Stimulated activated CD4-positive, alpha-beta T cell treated with anti-CD3 and anti-CD28 coated beads, Interleukin-15, amount 100 ng/mL, for 24 hours (primary cell): Measurements from ENCODE around the gene SPCS2.
A peak's percentile ranks its signal among the peaks of the same experiment; 100 is the strongest.

Experiments
- DNase-seq: peaks from one replicate; pipeline ENCODE4 v3.0.0-alpha.2; 2020

Gene SPCS2

GRCh38 chr11:74948898-74949752 is at the start of gene SPCS2, which contains the start of gene XRRA1:
Gene SPCS2, plus strand, starts transcription at chr11:74949266. Its CDS starts 20 bp downstream, at chr11:74949286.
Gene XRRA1, minus strand, starts transcription at chr11:74949091. Its CDS starts 8,213 bp downstream, at chr11:74940878.
- DNase-seq = peak; percentile 99

GRCh38 chr11:74902342-74902741 is 46.7 kb upstream of the SPCS2 start:
- no peak for DNase-seq

GRCh38 chr11:74905326-74905725 is 43.7 kb upstream of the SPCS2 start:
- no peak for DNase-seq

DNA sequence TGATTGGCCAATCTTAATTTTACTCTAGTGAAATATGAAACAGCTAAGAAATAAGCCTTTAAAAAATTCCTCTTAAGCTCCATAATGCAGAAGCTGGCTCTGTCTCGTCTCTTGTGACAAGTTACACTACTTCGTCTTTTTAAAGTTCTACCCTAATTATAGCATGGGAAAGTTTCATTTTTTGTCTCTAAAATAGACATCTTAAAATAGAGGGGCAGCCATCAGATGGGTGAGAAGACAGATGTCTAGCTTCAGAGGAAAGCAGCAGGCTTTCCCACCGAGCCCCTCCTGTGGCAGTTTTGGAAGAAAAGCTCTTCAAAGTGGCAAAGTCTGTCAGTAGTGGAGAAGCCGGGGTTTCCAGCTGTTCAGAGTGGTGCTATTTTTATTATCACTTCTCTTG is 39.7 kb upstream of the SPCS2 start:
- DNase-seq = no peak

GRCh38 chr11:74909812-74910211 is 39.3 kb upstream of the SPCS2 start:
- DNase-seq = no peak

DNA sequence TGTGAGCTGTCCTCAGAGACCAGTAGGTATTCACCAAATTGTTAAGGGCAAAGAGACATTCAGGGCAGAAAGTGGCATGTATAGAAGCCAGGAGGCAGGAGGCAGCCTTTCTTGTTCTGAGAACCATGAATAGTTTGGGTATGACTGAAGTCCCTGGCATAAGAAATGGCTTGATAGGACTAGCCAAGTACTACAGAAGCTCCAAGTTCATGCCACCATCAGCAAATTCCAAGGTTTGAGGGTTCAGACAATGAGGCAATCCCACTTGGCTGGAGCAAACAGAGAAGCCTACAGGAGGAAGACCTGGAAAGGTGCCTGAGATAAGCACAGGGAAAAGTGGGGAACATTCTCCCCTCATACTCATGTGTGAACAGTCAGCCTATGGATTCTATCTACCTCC is 25.9 kb upstream of the SPCS2 start:
- no peak for DNase-seq

DNA sequence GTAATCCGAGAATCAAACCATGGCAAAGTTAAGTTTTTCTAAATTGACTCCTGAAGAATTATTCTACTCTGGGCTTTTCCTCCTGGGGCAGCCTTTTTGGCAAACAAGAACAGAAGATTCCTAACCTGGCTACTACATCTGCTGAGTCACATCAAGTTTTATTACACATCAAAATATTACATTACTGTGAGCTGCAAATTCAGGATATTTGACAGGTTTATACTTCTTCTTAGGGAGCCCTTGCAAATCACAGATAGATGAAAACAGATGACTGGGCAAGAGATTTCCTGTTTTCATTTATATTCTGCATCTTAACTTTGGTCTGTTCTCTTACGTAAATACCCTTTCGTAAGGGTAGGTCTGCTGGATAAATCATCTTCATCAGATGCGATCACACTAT is 23.8 kb upstream of the SPCS2 start:
- DNase-seq = no peak

GRCh38 chr11:74926304-74927030 is 22.6 kb upstream of the SPCS2 start:
- peak; percentile 27 for DNase-seq

DNA sequence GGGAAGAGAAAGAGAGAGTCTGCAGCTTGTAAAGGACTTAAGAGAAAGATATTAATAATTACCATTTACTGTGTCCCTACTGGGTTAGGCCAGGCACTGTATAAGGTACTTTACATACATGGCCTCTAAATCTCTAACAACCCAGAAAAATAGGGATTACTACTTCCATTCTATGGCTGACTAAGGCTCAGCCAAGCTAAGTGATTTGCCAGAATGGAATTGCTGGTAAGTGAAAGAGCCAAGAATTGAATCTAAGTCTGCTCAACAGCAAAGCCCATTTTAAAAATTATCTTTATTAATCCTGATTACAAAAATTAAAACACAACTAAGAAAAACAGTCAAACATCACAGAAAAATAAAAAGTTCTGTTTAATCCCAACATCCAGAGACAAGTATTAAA is 21.6 kb upstream of the SPCS2 start:
- DNase-seq = no peak

- DNase-seq = peak; percentile 71
Measured at GRCh38 chr11:74929431-74930363, 19.4 kb upstream of the SPCS2 start.

GRCh38 chr11:74932169-74932568 is 16.9 kb upstream of the SPCS2 start:
- DNase-seq = peak; percentile 15

DNA sequence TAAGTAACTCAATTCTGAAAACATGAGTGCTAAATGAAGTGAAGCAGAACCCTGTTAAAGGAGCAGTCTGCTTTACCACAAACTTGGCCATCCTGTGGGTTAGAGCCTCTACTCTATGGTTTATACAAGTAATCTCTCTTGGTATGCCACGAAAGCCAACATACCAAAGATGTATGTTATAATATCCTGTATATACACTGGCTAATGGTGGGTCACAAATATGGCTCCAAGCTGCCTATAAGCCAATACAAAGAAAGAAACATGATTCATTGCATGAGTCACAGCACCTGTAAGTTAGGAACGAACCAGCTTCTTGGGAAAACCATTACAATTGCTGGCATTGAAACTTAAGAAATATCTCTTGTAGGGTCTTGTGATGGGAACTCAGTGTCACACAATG is 16.3 kb upstream of the SPCS2 start:
- no peak for DNase-seq

DNA sequence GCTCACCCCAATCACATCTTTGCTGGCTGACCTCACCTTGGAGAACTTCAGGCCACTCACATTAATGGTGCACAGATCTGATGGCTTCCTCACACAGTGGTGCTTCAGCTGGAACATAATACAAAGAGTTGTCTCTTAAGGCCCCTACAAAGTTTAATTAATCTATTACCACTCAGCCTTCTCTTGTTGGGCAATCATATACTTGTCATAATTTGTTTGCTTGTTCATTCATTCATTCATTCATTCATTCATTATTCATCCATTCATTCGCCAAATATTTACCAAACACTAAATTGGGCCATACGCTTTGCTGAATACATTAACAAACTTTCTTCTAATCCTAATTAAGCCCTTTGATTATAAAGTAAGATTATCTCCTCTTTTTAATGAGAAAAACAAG is 15.3 kb upstream of the SPCS2 start:
- DNase-seq = no peak

DNA sequence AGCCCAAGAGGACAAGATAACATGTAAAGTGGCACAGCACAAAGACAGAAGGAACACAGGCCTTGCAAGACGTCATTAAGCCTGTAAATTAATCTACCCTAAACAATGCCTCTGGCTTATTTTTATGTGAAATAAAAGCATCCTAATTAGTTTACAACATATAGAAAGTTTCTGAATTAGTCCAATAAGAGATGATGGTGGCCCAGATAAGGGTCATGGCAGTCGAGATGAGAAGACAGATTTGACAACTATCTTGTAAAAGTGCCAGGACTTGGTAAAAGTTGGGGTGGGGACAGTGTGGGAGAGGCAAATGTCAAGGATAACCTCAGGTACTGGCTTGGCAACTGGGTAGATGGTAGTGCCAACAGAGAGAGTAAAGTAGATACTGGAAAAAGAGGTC is 13.8 kb upstream of the SPCS2 start:
- no peak for DNase-seq

GRCh38 chr11:74936087-74936486 is 13.0 kb upstream of the SPCS2 start:
- DNase-seq = no peak

- no peak for DNase-seq
Measured at GRCh38 chr11:74936976-74937375, 12.1 kb upstream of the SPCS2 start.

DNA sequence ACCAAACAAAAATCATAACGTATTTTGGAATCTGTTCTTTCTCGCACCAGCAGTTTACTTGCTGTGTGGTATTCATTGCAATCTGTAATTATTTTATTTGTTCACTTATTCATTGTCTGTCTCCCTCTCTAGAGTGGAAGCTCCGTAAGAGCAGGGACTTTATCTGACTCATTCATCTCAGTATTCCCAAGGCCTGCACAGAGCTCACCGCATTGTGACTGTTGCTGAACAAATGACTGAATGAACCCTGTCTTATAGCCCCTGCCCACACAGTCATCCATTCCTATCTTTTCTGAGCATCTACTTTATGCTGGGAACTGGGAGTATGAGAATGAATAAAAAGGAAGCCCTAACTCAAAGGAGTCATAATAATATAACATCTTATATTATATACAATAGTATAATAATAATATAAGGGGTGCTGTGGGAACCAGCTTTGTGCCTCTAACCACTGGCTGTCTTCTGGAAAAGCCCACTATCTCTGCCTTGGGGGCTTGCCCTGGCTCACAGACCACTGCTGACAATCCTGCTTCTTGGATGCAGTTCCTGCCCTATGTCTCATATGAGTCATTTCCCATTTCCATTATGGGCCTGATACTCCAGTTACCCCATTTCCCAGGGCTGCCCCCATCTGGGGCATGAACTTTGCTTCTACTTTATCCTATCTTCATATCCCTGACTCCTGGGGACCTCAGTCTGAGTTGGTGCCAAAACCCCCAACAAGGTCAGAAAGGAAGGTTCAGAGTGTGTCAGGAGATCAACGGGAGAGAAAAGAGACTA is 11.2 kb upstream of the SPCS2 start:
- DNase-seq = no peak

GRCh38 chr11:74941492-74941891 is 7.6 kb upstream of the SPCS2 start:
- no peak for DNase-seq

DNA sequence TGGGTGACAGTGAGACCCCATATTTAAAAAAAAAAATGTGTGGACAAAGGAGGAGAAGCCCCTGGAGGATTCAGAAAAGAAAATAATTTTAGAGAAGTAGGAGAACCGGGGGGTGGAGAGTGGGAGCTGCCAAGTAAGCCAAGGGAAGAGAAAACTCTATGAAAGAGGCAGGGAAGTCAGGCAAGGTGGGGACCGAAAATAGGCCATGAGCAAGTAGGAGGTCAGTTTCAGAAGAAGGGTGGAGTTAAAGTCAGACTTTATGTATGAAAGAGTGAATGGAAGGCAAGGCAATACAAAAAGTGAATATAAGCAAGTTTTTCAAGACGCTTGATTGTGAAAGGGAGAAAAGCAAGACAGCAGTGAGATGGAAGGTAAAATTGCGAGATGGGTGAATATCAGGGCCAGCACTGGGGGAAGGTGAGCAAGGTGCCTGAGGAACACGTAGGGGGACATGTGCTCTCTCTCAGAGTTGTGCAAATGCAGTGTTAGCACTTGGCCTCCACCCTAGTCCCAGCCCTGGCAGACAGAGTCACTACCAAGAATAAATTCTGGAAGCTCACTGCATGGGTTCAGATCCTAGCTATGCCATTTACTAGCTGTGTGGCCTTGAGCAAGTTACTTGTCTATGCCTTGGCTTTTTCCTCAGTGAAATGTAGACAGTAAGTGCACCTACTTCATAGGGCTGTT is 6.8 kb upstream of the SPCS2 start:
- DNase-seq = no peak

DNA sequence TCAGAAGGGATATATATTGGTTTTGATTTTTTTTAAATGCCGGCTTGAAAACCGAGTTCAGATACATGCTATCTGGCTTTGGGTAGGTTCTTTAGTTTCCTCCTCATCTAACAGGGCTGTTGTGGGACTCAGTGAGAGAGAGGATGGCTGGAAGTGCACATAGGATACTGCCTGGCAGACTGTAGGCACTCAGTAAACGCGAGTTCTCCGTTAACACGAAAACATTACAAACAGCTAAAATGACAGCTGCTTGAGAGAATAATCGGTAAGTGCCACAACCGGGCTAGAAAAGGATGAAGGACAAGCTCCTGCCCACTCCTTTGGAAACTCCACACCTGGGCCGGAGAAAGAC is 544 bp upstream of the SPCS2 start:
- no peak for DNase-seq

GRCh38 chr11:74949753-74950137 is 679 bp downstream of the SPCS2 start:
- no peak for DNase-seq
